HG02981 (cell line): ENCODE results near the gene LILRB4.
"Not testable (repeated sequence)": the region's sequence is repeated elsewhere in the genome, so short reads cannot be mapped to it uniquely, and the experiment has no call there.

Experiments used
- ATAC-seq: cut with Tn5 transposase; IDR thresholded peaks from one replicate; pipeline ENCODE4 v1.9.1; 2021; ENCODE audit warnings: mild to moderate bottlenecking, moderate library complexity; ENCODE audit not compliant: unreplicated experiment

Gene LILRB4

DNA sequence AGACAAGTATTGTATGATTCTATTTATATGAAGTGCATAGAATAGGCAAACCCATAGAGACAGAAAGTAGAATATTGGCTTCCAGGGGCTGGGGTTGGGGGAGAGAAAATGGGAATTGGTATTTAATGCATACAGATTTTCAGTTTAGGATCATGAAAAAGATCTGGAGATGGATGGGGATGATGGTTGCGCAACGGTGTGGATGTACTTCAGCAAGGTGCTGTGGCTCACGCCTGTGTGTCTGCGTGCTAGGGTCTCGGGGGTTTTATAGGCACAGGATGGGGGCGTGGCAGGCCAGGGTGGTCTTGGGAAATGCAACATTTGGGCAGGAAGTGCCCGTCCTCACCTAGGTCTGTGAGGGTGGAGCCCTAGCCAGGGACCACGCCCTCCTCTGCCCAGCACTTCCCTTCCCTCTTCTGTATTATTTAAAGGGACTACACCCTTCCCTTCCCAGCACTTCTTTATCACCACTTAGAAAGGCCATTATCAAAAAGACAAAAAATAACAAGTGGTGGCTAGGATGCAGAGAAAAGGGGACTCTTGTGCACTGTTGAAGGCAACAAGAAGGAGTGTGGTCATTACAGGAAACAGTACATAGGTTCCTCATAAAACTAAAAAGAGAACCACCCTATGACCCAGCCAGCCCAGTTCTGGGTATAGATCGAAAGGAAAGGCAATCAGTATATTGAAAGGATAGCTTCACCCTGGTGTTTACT is 29.0 kb downstream of the LILRB4 start:
- no peak for ATAC-seq

DNA sequence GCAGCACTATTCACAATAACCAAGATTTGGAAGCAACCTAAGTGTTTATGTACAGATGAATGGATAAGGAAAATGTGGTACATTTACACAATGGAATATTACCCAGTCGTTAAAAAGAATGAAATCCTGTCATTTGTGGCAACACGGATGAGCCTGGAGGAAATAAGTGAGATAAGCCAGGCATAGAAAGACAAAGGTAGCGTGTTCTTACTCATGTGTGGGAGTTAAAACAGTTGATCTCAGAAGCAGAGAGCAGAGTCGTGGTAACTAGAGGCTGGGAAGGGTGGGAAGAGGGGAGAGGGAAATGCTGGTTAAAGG is 29.5 kb downstream of the LILRB4 start:
- no peak for ATAC-seq

DNA sequence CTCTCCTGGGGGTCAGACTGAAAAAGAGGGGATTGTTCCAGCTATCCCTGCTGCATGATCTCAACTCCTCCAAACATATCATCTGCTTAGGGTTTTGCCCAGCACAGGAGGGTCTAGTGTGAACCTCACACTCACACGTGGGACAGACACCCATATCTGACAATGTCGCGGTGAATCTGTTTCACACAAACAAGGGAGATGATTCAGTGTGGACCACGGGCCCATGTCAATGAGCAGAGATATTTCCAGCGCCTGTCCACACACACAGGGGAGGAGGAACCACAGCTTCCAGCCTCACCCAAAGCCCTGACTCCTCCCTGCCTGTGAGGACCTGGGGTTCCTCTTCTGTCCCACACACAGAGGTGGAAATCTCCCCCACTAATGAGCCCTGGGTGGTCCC is 31.9 kb downstream of the LILRB4 start:
- no peak for ATAC-seq

GRCh38 chr19:54696117-54696548 is 33.3 kb downstream of the LILRB4 start:
- no peak for ATAC-seq

GRCh38 chr19:54696766-54697165 is 34.0 kb downstream of the LILRB4 start:
- ATAC-seq: no peak

DNA sequence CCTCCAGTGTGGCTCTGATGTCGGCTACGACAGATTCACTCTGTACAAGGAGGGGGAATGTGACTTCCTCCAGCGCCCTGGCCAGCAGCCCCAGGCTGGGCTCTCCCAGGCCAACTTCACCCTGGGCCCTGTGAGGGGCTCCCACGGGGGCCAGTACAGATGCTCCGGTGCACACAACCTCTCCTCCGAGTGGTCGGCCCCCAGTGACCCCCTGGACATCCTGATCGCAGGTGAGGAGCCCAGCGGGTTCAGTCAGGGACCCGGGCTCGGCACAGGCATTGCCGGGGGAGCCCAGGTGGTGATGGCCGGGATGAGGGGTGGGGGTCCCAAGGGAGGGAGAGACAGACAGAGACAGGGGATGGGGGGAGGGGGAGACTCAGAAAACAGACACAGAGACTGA is 34.9 kb downstream of the LILRB4 start:
- not testable (repeated sequence) for ATAC-seq

- no peak for ATAC-seq
Observed at GRCh38 chr19:54704928-54705327, 42.1 kb downstream of the LILRB4 start.

- no peak for ATAC-seq
Observed at GRCh38 chr19:54707962-54708361, 45.2 kb downstream of the LILRB4 start.

- ATAC-seq: no peak
Observed at GRCh38 chr19:54708781-54709180, 46.0 kb downstream of the LILRB4 start.

DNA sequence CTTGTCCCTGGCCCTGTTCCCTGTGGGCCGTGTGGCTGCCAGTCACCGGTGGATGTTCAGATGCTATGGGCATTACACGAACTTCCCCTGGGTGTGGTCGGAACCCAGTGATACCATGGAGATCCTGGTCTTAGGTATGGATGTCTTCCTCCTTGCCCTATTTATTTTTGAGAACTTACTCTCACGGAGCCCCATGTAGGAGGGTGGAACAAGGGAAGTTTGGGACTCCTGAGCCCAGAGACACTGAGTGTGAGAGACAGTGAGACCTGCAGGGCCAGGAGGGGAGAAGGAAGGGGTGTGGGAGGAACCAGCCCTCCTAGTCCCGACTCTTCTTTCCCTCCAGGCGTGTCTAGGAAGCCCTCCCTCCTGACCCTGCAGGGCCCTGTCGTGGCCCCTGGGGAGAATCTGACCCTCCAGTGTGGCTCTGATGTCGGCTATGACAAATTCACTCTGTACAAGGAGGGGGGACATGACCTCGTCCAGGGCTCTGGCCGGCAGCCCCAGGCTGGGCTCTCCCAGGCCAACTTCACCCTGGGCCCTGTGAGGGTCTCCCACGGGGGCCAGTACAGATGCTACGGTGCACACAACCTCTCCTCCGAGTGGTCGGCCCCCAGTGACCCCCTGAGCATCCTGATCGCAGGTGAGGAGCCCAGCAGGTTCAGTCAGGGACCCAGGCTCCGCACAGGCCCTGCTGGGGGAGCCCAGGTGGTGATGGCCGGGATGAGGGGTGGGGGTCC is 46.6 kb downstream of the LILRB4 start:
- ATAC-seq: no peak

DNA sequence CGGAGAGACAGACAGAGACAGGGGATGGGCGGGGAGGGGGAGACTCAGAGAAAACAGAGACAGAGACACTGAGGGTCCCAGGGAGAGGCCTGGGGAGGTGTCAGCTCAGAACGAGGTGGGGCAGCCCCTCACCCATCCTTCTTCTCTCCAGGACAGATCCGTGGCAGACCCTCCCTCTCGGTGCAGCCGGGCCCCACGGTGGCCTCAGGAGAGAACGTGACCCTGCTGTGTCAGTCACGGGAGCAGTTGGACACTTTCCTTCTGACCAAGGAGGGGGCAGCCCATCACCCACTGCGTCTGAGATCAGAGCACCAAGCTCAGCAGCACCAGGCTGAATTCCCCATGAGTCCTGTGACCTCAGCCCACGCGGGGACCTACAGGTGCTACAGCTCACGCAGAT is 47.2 kb downstream of the LILRB4 start:
- ATAC-seq: not testable (repeated sequence)
